HG02642 (cell line): ENCODE results near the gene CENPE.

Experiments used
- ATAC-seq: cut with Tn5 transposase; IDR thresholded peaks from one replicate; pipeline ENCODE4 v1.9.1; 2021; ENCODE audit warnings: mild to moderate bottlenecking; ENCODE audit not compliant: unreplicated experiment, poor library complexity

Gene CENPE

DNA sequence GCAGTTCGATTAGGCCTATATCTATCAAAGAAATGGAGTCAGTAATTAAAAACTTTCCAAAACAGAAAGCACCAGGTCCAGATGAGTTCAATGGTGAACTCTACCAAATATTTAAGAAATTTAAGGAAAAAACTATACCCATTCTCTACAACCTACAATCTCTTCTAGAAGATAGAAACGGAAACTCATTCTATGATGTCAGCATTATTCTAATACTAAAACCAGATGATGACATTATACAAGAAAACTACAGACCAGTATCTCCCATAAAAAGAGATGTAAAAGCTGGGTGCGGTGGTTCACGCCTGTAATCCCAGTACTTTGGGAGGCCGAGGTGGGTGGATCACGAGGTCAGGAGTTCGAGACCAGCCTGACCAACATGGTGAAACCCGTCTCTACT lies 69.0 kb downstream of the CENPE start:
- no peak for ATAC-seq

DNA sequence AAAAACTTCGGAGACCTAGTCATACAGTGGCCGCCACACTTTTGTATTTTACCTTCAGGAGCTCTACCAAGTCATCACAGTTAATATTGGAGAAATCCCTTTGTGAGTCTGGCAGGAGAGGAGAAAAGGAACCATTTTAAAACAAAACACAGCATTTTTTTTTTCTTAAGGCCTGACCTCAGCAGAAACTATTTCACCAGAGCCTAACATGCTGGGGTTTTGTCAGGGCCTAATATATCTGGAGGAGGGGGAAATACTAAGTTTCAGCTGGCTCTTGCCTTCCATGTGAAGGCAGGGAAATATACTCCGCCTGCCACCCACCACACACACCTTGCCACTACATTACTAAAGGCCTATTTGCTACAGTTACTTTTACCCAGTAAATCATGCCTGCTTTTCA lies 72.0 kb downstream of the CENPE start:
- ATAC-seq, result no peak

DNA sequence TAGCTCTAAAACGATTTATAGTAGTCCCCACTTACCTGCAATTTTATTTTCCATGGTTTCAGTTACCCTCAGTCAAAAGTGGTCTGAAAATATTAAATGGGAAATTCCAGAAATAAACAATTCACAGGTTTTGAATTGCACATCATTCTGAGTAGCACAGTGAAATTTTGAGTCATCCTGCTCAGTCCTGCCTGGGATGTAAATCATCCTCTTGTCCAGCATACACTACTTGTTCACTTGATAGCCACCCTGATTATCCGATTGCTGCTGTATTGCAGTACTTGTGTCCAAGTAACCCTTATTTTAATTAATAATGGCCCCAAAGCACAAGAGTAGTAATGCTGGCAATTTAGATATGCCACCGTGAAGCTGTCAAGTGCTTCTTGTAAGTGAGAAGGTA lies 75.0 kb downstream of the CENPE start:
- no peak for ATAC-seq

DNA sequence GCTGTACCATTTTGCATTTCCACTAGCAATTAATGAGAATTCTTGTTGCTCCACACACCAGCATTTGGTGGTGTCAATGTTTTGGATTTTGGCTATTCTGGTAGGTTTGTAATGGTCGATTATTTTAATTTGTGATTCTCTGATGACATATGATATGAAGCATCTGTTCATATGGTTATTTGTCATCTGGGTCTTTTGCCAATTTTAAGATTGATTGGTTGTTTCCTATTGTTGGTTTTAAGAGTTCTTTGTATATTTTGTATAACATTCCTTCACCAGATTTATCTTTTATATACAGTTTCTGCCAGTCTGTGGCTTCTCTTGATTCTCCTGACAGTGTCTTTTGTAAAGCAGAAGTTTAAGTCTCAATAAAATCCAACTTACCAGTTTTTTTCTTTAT lies 80.0 kb downstream of the CENPE start:
- ATAC-seq, result no peak

DNA sequence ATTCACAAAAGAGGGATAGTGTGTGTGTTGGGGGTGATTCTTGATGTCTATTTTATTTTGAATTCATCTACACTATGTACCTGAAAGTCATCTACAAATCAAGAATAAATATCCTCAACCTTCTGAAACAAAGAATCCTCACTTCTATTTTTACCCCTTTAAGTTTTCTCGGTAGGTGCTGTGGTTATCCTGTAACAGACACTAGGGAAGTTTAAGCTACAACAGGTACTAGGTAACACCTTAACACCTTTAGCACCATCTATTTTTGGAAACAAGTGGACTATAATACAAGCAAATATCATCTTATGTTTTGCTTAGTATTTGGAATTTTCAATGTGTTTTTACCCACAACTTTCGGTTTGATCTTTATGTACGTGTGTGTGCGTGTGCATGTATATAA lies 86.5 kb downstream of the CENPE start:
- ATAC-seq, result no peak

DNA sequence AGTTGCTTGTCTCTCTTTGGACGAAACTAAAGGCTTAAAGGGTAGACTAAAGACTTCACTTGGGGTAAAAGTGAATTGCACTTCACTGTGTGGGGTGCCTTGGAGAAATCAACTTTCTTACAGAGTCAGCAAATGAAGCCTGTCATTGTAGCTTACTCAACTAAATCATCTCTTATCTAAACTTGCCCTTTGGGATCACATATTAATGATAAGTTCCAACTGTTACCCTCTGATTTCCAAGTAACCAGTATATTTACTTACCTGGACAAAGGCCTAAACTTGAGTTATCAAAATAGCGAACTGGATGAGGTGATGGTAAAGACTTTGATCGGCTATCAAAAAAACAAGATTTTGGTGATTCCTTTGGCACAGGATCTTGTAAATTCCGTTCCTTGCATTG lies 89.6 kb downstream of the CENPE start:
- ATAC-seq, result no peak

DNA sequence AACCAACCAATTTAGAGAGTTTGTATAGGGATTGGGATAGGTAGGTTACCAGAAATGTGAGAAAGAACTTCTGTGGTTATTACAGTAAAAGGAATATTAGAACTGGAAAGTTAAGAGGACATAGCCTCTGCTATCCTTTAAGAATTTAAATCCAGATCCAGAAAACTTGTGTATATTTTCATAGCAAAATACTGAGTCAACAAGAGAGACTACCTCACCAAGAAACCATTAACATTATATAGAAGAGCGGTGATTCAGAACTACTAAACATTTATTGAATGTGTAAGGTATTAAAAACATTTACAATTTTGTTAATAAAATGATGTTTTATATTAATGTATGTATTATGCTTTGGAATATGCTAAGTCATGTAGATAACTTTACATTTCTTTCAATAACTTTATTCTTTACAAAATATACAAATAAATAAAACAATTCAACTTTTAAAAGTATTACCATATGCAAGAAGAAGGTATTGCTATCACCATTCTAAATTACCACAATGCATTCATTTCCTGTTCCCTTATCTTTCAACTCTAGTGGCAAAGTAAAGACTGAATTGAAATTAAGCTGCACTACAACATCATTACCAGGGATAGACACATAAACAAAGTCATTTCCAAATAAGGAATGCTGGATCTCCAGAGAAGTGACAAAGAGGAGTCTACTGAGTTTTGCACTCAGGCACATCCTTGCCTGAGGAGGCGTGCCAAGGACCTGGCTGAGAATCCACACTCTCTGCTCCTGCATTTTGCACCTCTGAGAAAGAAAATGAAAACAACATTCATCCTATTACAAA lies 92.4 kb downstream of the CENPE start:
- ATAC-seq, result no peak

DNA sequence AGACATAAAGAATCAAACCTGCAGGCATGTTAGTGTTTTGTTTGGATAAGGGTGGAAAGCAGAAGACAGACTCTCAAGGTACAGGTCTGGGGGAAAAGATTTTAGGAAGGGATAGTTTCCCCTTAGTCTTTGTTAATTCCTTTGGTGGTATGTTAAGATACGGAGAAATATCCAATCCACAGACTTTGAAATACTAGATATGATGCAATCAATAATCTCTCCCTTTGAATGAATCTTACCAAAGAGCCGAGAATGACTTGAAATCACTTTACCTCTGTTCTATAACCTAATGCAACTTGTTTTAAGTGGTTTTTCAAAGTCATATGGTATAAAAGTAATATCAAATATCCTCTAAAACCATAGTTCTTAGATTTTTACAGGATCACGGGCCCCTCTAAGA lies 93.3 kb downstream of the CENPE start:
- no peak for ATAC-seq

DNA sequence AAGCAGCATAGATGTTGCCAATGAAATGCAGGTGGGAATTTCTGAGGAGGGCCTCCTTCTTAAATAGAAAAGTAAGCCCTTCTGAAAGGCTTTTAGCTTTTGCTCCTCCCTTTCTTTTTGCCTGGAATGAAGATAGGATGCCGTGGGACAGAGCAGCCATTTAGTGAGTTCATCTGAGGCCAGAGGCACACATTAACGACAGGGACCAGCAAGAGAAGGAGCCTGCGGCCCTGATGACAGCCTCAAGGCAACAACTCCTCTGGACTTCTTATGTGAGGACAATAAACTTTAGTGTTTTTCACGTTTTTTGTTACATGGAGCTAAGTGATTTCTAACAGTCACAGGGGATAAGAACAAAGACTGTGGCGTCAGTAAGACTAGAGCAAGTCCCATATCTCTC lies 97.5 kb downstream of the CENPE start:
- no peak for ATAC-seq

DNA sequence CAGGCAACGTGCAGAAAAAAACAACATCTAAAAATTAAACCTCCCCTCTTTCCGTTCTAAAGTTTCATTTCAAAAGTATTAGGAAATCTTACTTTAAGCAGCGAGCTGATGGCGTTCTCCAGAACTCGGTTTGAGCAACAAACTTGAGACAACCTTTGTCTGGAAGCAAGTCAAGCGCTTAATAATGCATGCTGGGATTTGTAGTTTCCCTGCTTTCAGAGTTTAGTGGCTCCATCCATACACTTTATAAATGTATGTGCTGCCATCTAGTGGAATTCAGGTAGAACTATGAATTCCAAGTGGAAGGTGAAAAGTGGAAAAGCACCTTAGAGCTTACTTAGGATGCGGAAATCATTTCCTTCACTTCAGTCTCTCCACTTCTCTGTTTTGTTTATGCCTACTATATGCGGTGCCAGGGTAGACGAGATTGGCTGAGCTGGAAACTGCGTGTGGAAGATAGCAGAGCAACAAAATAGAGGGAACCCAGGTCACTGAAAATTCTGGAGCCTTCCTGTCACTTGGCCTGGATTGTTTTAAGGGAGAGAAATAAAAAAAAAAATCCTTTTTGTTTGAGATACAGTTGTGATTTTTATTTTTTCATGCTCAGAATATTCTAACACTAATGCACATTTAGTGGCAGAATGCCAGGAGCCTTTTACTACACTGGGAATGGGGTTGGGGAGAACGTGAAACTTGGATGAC lies 98.3 kb downstream of the CENPE start, which contains the start of gene BDH2:
TSS of gene BDH2 (minus strand) at position 144 of the 702 bp plus-strand sequence. CDS start 3,580 bp downstream, outside the sequence.
- peak; percentile 95 for ATAC-seq

DNA sequence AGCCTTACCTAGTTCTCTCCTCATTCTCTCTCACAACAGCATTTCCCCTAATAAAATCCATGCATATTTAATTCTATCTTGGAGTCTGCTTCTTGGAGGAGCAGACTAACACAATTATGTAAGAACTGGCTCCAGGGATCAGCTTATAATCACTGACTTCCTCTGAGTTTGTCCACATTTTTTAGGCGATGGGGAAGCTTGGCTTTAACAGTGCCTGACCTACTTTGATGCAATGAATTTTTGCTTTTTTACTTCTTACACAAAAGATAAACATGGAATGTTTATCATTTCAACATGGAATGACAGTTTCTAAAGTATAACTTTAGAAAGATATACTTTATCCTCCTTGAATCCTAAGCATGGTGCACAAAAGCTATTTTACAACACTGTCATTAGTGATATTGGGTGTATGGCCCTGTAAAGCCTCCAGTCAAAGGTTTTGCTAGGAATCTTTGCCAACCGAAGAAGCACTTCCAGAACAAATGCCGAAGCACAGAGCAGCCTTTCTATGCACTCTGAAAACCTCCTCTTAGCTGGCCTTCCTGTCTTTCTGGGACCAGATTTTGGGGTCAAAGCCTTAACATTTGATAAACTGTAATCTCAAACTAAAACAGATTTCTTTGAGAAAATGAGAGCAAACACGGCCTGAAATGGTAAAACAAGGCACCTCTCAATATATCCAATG lies 99.2 kb downstream of the CENPE start:
- ATAC-seq, result no peak

DNA sequence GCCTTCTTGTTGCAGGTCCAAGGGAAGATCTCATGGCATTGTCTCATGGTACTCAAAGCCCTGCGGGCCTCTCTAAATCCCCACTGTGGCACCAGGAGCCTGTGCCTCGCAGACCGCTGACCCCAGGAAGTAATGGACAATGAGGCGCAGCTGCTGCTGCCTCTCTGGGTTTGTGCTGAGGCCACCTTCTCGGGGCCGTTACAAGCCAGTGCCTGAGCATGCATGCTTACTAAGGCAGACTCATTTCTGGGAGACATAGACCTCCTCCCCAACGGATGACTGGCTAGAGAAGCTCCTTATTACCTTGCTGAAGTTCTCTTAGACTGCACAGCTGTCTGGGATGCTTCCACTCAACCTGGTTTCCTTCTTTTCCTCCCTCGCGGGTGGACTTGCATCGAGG lies 99.8 kb downstream of the CENPE start:
- ATAC-seq, result no peak

DNA sequence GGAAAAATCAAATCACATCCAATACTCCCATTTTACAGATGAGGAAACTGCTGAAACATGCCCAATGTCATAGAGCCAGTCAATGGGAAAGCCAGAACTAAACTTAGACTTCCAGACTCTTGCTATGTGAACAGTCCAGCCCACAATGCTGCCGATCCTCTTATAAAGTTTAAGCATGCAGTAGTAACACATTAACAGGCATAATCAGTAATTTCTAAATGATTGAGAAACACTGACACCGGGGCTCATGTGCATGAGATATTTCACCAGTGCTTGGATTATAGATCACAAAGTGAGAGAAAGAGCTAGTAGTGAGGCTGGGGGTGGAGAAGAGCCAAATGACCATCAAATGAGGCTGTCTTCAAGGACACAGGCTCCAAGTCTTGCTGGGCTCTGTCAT lies 101.0 kb downstream of the CENPE start:
- ATAC-seq, result no peak

DNA sequence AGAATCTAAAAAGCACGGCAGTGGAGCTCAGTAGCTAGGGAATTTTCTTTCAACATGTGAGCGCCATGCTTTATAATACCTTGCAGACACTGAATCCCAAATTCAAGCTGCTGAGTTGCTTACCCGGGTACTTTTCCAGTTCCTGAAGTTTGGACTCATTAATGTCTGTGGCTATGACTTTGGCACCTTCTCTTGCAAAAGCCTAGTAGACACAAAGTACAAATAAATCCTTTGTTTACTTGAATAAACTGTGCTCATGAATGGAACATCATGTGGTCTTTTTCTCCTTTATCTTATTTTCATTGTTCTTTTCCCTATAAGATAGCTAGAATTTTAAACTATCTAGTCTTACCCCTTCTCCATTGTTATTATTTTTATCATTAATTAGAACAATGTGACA lies 103.1 kb downstream of the CENPE start:
- no peak for ATAC-seq

DNA sequence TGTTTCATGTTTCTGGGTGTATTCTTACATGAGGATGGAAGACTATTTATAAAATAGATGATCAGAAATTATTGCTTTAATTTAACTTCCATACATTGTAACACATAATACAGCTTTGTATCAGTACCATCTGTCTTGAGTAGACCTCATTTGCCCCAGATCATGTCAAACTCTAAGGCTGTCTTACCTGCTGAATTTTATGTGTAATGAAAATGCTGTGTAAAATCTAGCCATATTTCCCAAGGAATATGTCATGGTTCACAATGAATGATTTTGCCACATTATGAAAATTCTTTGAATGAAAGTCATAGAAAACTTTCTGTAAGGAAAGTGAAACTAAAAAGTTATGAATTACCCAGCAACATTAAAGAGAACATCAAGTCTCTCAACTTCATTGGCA lies 105.9 kb downstream of the CENPE start:
- ATAC-seq, result peak; percentile 22

DNA sequence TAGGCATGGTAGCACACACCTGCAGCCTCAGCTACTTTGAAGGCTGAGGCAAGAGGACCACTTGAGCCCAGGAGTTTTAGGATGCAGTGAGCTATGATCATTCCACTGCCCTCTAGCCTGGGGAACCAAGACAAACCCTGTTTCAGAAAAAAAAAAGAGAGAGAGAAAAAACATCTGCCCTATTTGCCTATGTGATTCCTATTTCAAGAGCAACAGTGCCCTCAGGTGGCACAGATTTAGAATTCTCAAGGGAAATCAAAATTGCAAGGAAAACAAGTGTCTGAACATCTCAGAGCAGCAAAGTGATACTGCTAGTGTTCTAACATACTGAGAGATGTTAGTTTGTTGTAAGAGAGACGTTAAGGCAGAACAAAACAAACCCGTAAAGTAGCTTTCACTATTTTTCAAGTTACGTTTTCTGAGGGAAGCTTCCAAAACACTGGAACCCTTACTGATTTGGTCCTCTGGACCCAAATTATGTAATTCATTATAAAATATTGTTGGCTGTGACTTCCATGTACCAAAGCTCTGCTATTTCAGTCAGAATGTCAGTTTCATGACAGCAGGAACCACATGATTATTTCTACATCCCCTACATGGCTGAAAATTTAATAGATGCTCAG lies 106.4 kb downstream of the CENPE start:
- ATAC-seq, result peak; percentile 81

DNA sequence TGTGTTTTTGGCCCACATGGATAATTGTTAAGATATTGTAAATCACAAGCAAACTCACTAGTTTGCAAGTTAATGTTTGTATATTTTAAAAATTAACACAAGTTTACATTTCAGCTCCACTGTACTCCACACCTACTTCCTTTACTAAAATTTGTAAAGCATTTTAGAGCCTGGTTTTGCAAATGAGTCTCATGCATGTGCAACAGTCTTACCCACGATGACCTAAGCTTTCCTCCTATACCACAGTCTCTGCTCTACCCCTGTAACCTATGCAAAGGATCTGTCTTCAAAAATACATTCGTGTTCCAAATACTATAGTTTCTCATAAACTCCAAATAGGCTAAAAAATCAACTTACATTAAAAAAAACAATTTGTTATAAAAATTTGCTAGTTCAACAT lies 108.7 kb downstream of the CENPE start:
- no peak for ATAC-seq

DNA sequence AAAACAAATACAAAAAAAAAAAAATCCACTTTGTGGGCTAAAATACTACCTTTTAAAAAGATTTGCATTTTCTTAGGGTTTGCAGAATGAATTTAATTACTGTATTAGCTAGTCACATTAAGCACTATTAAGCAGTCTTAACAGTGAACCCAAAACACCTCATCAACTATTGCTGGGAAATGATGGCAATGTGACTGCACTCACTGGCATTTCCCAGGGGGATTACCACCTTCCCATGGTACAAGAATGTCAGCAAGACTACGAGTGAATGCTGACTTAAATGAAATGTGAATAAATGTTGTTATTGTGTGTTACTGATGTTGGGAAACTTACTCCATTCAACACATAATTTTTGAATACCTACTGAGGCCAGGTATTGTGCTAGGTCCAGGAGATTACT lies 111.6 kb downstream of the CENPE start:
- ATAC-seq, result no peak

DNA sequence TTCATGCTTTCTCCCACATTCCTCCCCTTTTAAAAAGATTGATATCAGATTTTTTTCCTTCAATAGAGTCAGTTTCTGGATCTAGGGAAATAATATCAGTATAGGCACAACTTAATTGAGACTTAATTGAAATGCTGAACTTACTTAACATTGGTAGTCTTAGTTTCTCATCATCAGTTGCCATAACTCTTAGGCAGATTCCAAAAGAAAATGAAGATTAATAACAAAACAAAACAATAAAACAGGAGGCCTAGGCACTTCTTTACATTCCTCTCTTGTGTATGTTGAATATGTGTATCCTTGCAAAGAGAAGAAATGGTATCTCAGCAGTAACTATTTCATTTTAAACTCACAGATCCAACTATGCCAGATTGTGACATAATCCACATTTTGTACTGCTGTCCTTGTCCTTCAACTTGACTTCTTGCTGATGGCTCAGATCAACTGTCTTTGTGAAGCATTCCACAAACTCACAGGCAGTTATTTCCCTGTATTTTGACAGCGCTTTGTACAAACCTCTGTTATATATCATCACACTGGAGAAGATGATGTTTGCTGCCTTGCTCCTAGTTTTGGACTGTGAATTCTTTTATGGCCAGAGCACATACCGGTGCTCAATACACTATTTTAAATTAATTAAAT lies 112.5 kb downstream of the CENPE start:
- ATAC-seq, result no peak

DNA sequence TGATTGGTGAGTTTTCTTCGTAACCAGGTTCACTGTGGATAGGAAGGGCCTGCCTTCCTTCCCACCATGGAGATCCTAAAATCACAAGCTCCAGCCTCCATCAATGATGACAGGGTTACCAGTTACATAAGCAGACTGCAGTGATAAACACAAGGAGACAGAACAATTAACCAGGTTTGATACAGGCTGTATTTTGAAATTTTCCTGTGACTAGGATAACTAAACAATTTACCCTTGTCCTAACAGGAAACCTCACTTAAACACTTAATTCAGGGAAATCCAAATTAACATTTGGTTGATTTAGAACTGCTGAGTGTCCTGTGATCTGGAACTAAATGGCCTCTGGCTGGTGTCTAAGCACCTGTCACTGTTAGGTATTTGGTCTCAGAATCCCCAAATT lies 118.5 kb downstream of the CENPE start:
- no peak for ATAC-seq
